WTC11 (cell line): ENCODE data around the gene DCST2. TPM values are rescaled to one million over a fixed set of nuclear protein-coding genes. Genes with fewer than 3 reads are reported as not detected.

Source experiments
- ATAC-seq: fragments of 200-7000 bp; cut with Tn5 transposase; 2 replicates; pipeline ENCODE4 v1.10.0; 2021; ENCODE audit warnings: mild to moderate bottlenecking, moderate library complexity
- CTCF ChIA-PET: fragments of 300-600 bp; sonication (Branson Sonifier 250); formaldehyde crosslinking; loops from one replicate; lab custom pipeline; 2021; ENCODE audit warnings: antibody characterized with exemption; lab: Charles Lee
- POLR2A ChIA-PET: fragments of 350-600 bp; sonication (Branson Sonifier 250); formaldehyde crosslinking; loops from one replicate; lab custom pipeline; 2021; ENCODE audit warnings: antibody characterized with exemption; lab: Charles Lee
- DNase-seq: peaks from one replicate; pipeline ENCODE4 v3.0.0; 2021; ENCODE audit warnings: low spot score
- H3K27ac Mint-ChIP-seq: 2 replicates; pipeline ENCODE4 v1.8.0; 2021; ENCODE audit warnings: mixed read lengths
- H3K27me3 Mint-ChIP-seq: 2 replicates; pipeline ENCODE4 v1.8.0; 2021; ENCODE audit warnings: low read depth, mild to moderate bottlenecking, moderate library complexity, mixed read lengths
- H3K36me3 Mint-ChIP-seq: 2 replicates; pipeline ENCODE4 v1.8.0; 2021; ENCODE audit warnings: mixed read lengths
- H3K4me1 Mint-ChIP-seq: 2 replicates; pipeline ENCODE4 v1.8.0; 2022; ENCODE audit warnings: mixed read lengths
- H3K4me3 Mint-ChIP-seq: 2 replicates; pipeline ENCODE4 v1.8.0; 2021; ENCODE audit warnings: mild to moderate bottlenecking, moderate library complexity, mixed read lengths
- H3K9me3 Mint-ChIP-seq: 2 replicates; pipeline ENCODE4 v1.8.0; 2021; ENCODE audit warnings: mixed read lengths
- CREB1 ChIP-seq: sonication (generic); formaldehyde crosslinking; IDR thresholded peaks from 2 replicates; pipeline ENCODE4 v1.8.0; 2023; ENCODE audit warnings: mild to moderate bottlenecking, missing genetic modification reagents
- GABPB1 ChIP-seq: sonication (generic); formaldehyde crosslinking; IDR thresholded peaks from 2 replicates; pipeline ENCODE4 v1.8.1; 2023; ENCODE audit warnings: mild to moderate bottlenecking, missing genetic modification reagents
- HMGXB4 ChIP-seq: sonication (generic); formaldehyde crosslinking; IDR thresholded peaks from 2 replicates; pipeline ENCODE4 v1.8.1; 2023; ENCODE audit warnings: mild to moderate bottlenecking, moderate library complexity, missing genetic modification reagents
- IRF2 ChIP-seq: sonication (generic); formaldehyde crosslinking; IDR thresholded peaks from 2 replicates; pipeline ENCODE4 v1.8.0; 2022; ENCODE audit warnings: low read depth, missing genetic modification reagents, borderline replicate concordance
- JUN ChIP-seq: sonication (generic); formaldehyde crosslinking; IDR thresholded peaks from 2 replicates; pipeline ENCODE4 v1.8.0; 2023; ENCODE audit warnings: mild to moderate bottlenecking, missing genetic modification reagents
- KAT7 ChIP-seq: sonication (generic); formaldehyde crosslinking; IDR thresholded peaks from 2 replicates; pipeline ENCODE4 v1.8.1; 2023; ENCODE audit warnings: missing genetic modification reagents, mild to moderate bottlenecking, borderline replicate concordance
- NFE2L1 ChIP-seq: sonication (generic); formaldehyde crosslinking; IDR thresholded peaks from 2 replicates; pipeline ENCODE4 v1.8.1; 2023; ENCODE audit warnings: missing genetic modification reagents
- NR2C2 ChIP-seq: sonication (generic); formaldehyde crosslinking; IDR thresholded peaks from 2 replicates; pipeline ENCODE4 v1.8.0; 2022; ENCODE audit warnings: mild to moderate bottlenecking, missing genetic modification reagents
- RELA ChIP-seq: sonication (generic); formaldehyde crosslinking; IDR thresholded peaks from 2 replicates; pipeline ENCODE4 v1.8.1; 2022; ENCODE audit warnings: missing genetic modification reagents, mild to moderate bottlenecking, borderline replicate concordance
- SMAD3 ChIP-seq: sonication (generic); formaldehyde crosslinking; IDR thresholded peaks from 2 replicates; pipeline ENCODE4 v1.8.0; 2022; ENCODE audit warnings: missing genetic modification reagents, mild to moderate bottlenecking, borderline replicate concordance
- TCF7 ChIP-seq: sonication (generic); formaldehyde crosslinking; IDR thresholded peaks from 2 replicates; pipeline ENCODE4 v1.8.0; 2022; ENCODE audit warnings: mild to moderate bottlenecking, low read depth, missing genetic modification reagents, moderate library complexity
- TEAD4 ChIP-seq: sonication (generic); formaldehyde crosslinking; IDR thresholded peaks from 2 replicates; pipeline ENCODE4 v1.8.0; 2022; ENCODE audit warnings: mild to moderate bottlenecking, missing genetic modification reagents
- ZNF121 ChIP-seq: sonication (generic); formaldehyde crosslinking; IDR thresholded peaks from 2 replicates; pipeline ENCODE4 v1.8.0; 2023; ENCODE audit warnings: missing genetic modification reagents
- ZNF232 ChIP-seq: sonication (generic); formaldehyde crosslinking; IDR thresholded peaks from 2 replicates; pipeline ENCODE4 v1.8.0; 2022; ENCODE audit warnings: mild to moderate bottlenecking, missing genetic modification reagents
- total RNA-seq: library from RNA; stranded (reverse); gene quantifications from 3 replicates; pipeline ENCODE4 v1.2.3, GENCODE V29; 2021
- TF ChIP-seq, protein P1 (sequence below): sonication (generic); formaldehyde crosslinking; IDR thresholded peaks from 2 replicates; pipeline ENCODE4 v1.8.0; 2022; ENCODE audit warnings: mild to moderate bottlenecking, missing genetic modification reagents
- TF ChIP-seq, protein P2 (sequence below): sonication (generic); formaldehyde crosslinking; IDR thresholded peaks from 2 replicates; pipeline ENCODE4 v1.8.0; 2022; ENCODE audit warnings: mild to moderate bottlenecking, missing genetic modification reagents
- TF ChIP-seq, protein P3 (sequence below): sonication (generic); formaldehyde crosslinking; IDR thresholded peaks from 2 replicates; pipeline ENCODE4 v1.8.0; 2023; ENCODE audit warnings: missing genetic modification reagents, mild to moderate bottlenecking, borderline replicate concordance
- TF ChIP-seq, protein P4 (sequence below): sonication (generic); formaldehyde crosslinking; IDR thresholded peaks from 2 replicates; pipeline ENCODE4 v1.8.0; 2023; ENCODE audit warnings: mild to moderate bottlenecking, missing genetic modification reagents
- TF ChIP-seq, protein P5 (sequence below): fragments of 200-600 bp; IDR thresholded peaks from 2 replicates; pipeline ENCODE4 v1.8.0; 2022; ENCODE audit warnings: antibody characterized with exemption
- TF ChIP-seq, protein P6 (sequence below): sonication (generic); formaldehyde crosslinking; IDR thresholded peaks from 2 replicates; pipeline ENCODE4 v1.8.1; 2022; ENCODE audit warnings: mild to moderate bottlenecking, moderate library complexity, missing genetic modification reagents

DCST2 gene
- total RNA-seq, 1 experiment from 2014 or later: 0.83 TPM

GRCh38 chr1:155050560-155051341 is 17.2 kb upstream of the DCST2 start, which contains the start of gene ADAM15:
Gene ADAM15, plus strand, starts transcription at chr1:155051316. Its CDS starts 71 bp downstream, at chr1:155051387.
- H3K27me3 Mint-ChIP-seq: peaks cover 20% of the 10 kb centered on the region
- no peaks in the 10 kb centered on the region for H3K9me3 Mint-ChIP-seq
- ChIA-PET CTCF (interaction anchor here (0.6 to 9.4 kb wide), 49 partner anchors 8 to 977 kb away, joined by 3 to 176 read pairs (median 6); partner anchors contain the start of genes EFNA3, EFNA4, FLAD1 and KRTCAP2), POLR2A (interaction anchor here (0.6 to 0.7 kb wide), 3 partner anchors 15 to 52 kb away, joined by 3 to 4 read pairs (median 4); no protein-coding TSS in a partner anchor)
- H3K4me3 Mint-ChIP-seq: peak within 1 kb of the TSS; percentile 82
- H3K27ac Mint-ChIP-seq: peak within 1 kb of the TSS; percentile 72; the same call in 1 of the 2 replicates
- ATAC-seq (peak; percentile 72), DNase-seq (peak; percentile 92)
- no peaks in the 10 kb centered on the region for H3K36me3 Mint-ChIP-seq
- H3K4me1 Mint-ChIP-seq: peaks cover 33% of the 10 kb centered on the region
- TF ChIP-seq TCF7 (CRISPR knock-in tag) (peak; percentile 83; the same call in 1 of the 2 replicates), JUN (no peak), NFE2L1 (CRISPR knock-in tag) (peak; percentile 93), HMGXB4 (peak; percentile 98), RELA (no peak), GABPB1 (CRISPR knock-in tag) (peak; percentile 69), TEAD4 (CRISPR knock-in tag) (0 out of 2 replicates have a peak, but pooled peaks have one; percentile 47), KAT7 (CRISPR knock-in tag) (peak; percentile 80; the same call in 1 of the 2 replicates), CREB1 (no peak), ZNF121 (peak; percentile 92; the same call in 1 of the 2 replicates), IRF2 (CRISPR knock-in tag) (0 out of 2 replicates have a peak, but pooled peaks have one; percentile 50), SMAD3 (CRISPR knock-in tag) (0 out of 2 replicates have a peak, but pooled peaks have one; percentile 27), ZNF232 (CRISPR knock-in tag) (peak; percentile 83; the same call in 1 of the 2 replicates), NR2C2 (CRISPR knock-in tag) (no peak)
- TF ChIP-seq, protein P1, sequence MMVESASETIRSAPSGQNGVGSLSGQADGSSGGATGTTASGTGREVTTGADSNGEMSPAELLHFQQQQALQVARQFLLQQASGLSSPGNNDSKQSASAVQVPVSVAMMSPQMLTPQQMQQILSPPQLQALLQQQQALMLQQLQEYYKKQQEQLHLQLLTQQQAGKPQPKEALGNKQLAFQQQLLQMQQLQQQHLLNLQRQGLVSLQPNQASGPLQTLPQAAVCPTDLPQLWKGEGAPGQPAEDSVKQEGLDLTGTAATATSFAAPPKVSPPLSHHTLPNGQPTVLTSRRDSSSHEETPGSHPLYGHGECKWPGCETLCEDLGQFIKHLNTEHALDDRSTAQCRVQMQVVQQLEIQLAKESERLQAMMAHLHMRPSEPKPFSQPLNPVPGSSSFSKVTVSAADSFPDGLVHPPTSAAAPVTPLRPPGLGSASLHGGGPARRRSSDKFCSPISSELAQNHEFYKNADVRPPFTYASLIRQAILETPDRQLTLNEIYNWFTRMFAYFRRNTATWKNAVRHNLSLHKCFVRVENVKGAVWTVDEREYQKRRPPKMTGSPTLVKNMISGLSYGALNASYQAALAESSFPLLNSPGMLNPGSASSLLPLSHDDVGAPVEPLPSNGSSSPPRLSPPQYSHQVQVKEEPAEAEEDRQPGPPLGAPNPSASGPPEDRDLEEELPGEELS: peak; percentile 77
- TF ChIP-seq, protein P2, sequence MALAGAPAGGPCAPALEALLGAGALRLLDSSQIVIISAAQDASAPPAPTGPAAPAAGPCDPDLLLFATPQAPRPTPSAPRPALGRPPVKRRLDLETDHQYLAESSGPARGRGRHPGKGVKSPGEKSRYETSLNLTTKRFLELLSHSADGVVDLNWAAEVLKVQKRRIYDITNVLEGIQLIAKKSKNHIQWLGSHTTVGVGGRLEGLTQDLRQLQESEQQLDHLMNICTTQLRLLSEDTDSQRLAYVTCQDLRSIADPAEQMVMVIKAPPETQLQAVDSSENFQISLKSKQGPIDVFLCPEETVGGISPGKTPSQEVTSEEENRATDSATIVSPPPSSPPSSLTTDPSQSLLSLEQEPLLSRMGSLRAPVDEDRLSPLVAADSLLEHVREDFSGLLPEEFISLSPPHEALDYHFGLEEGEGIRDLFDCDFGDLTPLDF (CRISPR knock-in tag): peak; percentile 52; the same call in 1 of the 2 replicates
- TF ChIP-seq, protein P3, sequence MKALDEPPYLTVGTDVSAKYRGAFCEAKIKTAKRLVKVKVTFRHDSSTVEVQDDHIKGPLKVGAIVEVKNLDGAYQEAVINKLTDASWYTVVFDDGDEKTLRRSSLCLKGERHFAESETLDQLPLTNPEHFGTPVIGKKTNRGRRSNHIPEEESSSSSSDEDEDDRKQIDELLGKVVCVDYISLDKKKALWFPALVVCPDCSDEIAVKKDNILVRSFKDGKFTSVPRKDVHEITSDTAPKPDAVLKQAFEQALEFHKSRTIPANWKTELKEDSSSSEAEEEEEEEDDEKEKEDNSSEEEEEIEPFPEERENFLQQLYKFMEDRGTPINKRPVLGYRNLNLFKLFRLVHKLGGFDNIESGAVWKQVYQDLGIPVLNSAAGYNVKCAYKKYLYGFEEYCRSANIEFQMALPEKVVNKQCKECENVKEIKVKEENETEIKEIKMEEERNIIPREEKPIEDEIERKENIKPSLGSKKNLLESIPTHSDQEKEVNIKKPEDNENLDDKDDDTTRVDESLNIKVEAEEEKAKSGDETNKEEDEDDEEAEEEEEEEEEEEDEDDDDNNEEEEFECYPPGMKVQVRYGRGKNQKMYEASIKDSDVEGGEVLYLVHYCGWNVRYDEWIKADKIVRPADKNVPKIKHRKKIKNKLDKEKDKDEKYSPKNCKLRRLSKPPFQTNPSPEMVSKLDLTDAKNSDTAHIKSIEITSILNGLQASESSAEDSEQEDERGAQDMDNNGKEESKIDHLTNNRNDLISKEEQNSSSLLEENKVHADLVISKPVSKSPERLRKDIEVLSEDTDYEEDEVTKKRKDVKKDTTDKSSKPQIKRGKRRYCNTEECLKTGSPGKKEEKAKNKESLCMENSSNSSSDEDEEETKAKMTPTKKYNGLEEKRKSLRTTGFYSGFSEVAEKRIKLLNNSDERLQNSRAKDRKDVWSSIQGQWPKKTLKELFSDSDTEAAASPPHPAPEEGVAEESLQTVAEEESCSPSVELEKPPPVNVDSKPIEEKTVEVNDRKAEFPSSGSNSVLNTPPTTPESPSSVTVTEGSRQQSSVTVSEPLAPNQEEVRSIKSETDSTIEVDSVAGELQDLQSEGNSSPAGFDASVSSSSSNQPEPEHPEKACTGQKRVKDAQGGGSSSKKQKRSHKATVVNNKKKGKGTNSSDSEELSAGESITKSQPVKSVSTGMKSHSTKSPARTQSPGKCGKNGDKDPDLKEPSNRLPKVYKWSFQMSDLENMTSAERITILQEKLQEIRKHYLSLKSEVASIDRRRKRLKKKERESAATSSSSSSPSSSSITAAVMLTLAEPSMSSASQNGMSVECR (CRISPR knock-in tag): peak; percentile 74; the same call in 1 of the 2 replicates
- TF ChIP-seq, protein P4, sequence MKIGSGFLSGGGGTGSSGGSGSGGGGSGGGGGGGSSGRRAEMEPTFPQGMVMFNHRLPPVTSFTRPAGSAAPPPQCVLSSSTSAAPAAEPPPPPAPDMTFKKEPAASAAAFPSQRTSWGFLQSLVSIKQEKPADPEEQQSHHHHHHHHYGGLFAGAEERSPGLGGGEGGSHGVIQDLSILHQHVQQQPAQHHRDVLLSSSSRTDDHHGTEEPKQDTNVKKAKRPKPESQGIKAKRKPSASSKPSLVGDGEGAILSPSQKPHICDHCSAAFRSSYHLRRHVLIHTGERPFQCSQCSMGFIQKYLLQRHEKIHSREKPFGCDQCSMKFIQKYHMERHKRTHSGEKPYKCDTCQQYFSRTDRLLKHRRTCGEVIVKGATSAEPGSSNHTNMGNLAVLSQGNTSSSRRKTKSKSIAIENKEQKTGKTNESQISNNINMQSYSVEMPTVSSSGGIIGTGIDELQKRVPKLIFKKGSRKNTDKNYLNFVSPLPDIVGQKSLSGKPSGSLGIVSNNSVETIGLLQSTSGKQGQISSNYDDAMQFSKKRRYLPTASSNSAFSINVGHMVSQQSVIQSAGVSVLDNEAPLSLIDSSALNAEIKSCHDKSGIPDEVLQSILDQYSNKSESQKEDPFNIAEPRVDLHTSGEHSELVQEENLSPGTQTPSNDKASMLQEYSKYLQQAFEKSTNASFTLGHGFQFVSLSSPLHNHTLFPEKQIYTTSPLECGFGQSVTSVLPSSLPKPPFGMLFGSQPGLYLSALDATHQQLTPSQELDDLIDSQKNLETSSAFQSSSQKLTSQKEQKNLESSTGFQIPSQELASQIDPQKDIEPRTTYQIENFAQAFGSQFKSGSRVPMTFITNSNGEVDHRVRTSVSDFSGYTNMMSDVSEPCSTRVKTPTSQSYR (CRISPR knock-in tag): peak; percentile 7; the same call in 1 of the 2 replicates
- TF ChIP-seq, protein P5, sequence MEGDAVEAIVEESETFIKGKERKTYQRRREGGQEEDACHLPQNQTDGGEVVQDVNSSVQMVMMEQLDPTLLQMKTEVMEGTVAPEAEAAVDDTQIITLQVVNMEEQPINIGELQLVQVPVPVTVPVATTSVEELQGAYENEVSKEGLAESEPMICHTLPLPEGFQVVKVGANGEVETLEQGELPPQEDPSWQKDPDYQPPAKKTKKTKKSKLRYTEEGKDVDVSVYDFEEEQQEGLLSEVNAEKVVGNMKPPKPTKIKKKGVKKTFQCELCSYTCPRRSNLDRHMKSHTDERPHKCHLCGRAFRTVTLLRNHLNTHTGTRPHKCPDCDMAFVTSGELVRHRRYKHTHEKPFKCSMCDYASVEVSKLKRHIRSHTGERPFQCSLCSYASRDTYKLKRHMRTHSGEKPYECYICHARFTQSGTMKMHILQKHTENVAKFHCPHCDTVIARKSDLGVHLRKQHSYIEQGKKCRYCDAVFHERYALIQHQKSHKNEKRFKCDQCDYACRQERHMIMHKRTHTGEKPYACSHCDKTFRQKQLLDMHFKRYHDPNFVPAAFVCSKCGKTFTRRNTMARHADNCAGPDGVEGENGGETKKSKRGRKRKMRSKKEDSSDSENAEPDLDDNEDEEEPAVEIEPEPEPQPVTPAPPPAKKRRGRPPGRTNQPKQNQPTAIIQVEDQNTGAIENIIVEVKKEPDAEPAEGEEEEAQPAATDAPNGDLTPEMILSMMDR: peak; percentile 97
- TF ChIP-seq, protein P6, sequence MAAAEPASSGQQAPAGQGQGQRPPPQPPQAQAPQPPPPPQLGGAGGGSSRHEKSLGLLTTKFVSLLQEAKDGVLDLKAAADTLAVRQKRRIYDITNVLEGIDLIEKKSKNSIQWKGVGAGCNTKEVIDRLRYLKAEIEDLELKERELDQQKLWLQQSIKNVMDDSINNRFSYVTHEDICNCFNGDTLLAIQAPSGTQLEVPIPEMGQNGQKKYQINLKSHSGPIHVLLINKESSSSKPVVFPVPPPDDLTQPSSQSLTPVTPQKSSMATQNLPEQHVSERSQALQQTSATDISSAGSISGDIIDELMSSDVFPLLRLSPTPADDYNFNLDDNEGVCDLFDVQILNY (CRISPR knock-in tag): peak; percentile 98; the same call in 1 of the 2 replicates
